GM18526 (cell line): ENCODE results near the gene GIPC2.

Source experiments
- POLR2A ChIP-seq: IDR thresholded peaks from 3 replicates; pipeline ENCODE4 v1.6.1; 2011; ENCODE audit not compliant: insufficient read length; ENCODE audit errors: extremely low read depth

Gene GIPC2

GRCh38 chr1:78075621-78076020 is 29.9 kb downstream of the GIPC2 start:
- TF ChIP-seq POLR2A, result no peak

DNA sequence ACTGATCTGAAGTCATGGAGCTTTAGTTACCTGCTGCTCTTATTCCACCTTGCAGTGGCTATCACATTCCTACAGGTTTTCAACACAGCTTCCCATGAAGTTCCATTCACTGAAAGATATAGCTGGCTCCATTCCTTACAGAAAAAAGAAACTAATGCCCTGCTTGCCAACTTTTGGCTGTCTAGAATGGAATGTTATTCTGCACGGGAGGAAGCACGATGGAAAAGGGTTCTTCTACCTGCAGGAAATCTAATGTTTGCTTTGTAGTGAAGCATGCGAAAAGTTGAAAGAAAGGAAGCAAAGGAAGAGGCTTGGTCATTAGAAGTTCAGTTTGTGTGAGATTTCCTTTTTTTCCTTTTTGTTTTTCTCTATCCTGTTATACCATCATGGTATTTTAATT is 32.6 kb downstream of the GIPC2 start:
- no peak for TF ChIP-seq POLR2A

GRCh38 chr1:78079580-78079979 is 33.8 kb downstream of the GIPC2 start:
- TF ChIP-seq POLR2A, result no peak

DNA sequence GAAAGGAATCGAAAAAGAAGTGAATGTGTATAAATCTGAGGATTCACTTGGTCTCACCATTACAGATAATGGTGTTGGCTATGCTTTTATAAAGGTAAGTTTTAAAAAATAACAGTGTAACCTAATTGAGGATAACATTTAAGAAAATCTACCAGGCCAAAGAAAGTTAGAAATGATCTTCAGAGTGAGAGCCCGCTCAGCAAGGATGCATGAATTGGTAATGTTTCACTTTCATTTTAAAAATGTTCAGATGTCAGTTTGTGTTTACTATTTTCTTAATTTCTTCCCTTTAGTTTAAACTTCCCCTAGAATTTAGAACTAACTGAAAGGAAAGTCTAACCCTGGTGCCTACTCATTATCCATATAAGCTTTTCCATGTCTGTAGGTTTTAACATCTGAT is 35.0 kb downstream of the GIPC2 start:
- TF ChIP-seq POLR2A, result no peak

- no peak for TF ChIP-seq POLR2A
These were observed 36.5 kb downstream of the GIPC2 start for GRCh38 chr1:78081980-78082860.

GRCh38 chr1:78086697-78087096 is 40.9 kb downstream of the GIPC2 start:
- TF ChIP-seq POLR2A, result no peak

DNA sequence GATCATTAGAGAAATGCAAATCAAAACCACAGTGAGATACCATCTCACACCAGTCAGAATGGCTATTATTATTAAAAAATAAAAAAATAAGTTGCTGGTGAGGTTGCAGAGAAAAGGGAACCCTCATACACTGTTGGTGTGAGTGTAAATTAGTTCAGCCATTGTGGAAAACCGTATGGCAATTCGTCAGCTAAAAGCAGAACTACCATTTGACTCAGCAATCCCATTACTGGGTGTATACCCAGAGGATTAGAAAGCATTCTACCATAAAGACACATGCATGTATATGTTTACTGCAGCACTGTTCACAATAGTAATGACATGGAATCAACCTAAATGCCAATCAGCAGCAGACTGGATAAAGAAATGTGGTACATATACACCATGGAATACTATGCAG is 42.2 kb downstream of the GIPC2 start:
- no peak for TF ChIP-seq POLR2A

GRCh38 chr1:78088486-78088885 is 42.7 kb downstream of the GIPC2 start:
- TF ChIP-seq POLR2A, result no peak

- no peak for TF ChIP-seq POLR2A
These were observed 43.2 kb downstream of the GIPC2 start for GRCh38 chr1:78089010-78089409.

- no peak for TF ChIP-seq POLR2A
These were observed 44.8 kb downstream of the GIPC2 start for GRCh38 chr1:78090472-78091133.

DNA sequence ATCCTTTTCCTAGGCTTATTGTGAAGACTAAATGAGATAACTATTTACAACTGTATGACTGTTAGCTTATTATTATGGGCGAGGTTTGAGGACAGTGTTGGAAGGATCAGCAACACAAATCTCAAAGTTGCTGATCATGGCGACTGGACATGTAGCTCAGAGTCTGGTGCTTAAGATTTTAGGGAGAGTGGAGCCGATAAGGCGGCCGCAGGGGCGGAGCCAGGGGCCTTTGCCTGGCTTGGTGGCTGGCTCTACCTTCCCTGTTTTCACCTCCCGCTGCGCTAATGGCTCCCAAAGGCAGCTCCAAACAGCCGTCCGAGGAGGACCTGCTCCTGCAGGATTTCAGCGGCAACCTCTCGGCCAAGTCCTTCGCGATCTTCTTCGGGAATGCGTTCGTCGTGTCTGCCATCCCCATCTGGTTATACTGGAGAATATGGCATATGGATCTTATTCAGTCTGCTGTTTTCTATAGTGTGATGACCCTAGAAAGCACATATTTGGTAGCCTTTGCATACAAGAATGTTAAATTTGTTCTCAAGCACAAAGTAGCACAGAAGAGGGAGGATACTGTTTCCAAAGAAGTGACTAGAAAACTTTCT is 45.5 kb downstream of the GIPC2 start:
- no peak for TF ChIP-seq POLR2A

GRCh38 chr1:78091886-78092285 is 46.1 kb downstream of the GIPC2 start:
- no peak for TF ChIP-seq POLR2A

DNA sequence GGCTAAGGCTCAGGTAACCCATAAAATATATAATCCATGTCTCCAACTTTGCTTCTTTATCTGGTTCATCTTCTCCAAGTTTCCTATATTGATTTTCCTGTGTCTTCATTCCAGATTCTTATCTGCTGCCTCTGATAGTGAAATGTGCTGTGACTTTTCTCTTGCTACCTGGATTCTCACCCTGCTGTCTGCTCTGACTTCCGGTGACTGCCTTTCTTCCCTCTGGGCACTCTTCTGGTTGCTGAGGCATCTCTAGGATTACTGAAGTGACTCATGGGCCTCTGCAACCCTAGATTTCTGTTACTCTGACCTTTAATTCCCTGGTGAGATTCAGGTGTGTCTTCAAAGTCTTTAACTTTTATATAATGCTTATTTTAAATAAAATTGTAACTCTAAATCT is 46.9 kb downstream of the GIPC2 start:
- no peak for TF ChIP-seq POLR2A

DNA sequence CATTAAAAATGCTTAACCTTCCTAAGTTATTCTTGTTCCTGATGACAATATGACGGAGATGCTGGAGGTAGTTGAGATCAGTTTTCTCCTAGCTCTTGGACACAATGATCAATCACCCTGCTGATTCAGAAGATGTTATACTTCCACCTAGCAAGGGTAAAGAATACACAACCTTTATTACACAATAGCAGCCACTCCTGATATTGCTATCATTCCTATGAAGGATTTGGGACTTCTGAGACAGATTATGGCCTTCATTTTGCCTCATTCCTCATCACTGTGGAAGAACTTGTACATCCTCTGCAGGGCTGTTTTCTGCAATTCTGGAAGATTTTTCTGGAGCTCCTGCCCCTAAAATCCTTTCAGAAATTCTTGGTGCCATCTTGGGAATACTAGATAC is 47.8 kb downstream of the GIPC2 start:
- no peak for TF ChIP-seq POLR2A

DNA sequence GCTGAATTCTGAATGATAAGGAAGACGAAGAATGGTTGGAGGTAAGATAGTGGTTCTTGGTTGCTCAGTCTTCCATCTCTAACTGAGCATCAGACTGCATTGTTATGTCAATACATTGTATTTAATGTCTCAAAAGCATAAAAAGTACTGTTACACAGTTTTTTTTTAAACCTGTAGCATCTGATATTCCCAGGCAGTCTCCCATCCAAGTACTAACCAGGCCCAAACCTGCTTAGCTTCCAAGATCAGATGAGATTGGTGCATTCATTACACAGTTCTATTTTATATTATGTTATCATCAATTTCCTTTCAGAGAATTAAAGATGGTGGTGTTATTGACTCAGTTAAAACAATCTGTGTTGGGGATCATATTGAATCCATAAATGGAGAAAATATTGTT is 48.9 kb downstream of the GIPC2 start:
- TF ChIP-seq POLR2A, result no peak

GRCh38 chr1:78095593-78095992 is 49.8 kb downstream of the GIPC2 start:
- TF ChIP-seq POLR2A, result no peak

- TF ChIP-seq POLR2A, result no peak
These were observed 50.3 kb downstream of the GIPC2 start for GRCh38 chr1:78096017-78096416.

DNA sequence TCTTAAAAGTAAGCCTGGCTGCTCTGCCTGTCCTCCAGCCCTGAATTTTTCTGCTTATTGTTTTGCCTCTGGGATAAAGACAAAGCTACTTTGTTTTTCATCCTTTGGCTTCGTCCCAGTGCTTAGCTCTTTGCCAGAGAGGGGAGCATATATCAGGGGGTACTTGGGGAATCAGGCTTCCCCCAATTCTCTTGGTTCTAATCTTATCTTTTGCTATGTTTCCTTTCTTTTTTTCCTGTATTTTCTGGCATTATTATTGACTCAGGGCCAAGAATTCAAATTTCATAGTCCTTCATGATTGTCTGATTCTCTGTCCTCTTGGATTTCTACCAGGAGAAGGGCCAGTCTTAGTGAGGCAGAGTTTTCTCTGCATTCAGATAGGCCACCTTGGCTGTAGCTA is 51.2 kb downstream of the GIPC2 start:
- TF ChIP-seq POLR2A, result no peak
